ENCODE measurements around the gene GLYAT. TPM values are rescaled to one million over a fixed set of nuclear protein-coding genes. Genes with fewer than 3 reads are reported as not detected.

Gene GLYAT
- polyA plus RNA-seq, 1 donor from 2014 or later = not detected

- TF ChIP-seq TAF1 (IDR thresholded peaks at IDR 0.05; ENCODE audit: low read depth) (no peak), SMC3 (conservative IDR thresholded peaks at IDR 0.05; ENCODE audit: poor library complexity) (no peak), MXI1 (conservative IDR thresholded peaks at IDR 0.05; ENCODE audit: poor library complexity, severe bottlenecking) (no peak), RAD21 (conservative IDR thresholded peaks at IDR 0.05) (no peak), EP300 (conservative IDR thresholded peaks at IDR 0.05; ENCODE audit: poor library complexity, severe bottlenecking) (no peak), CTCF (IDR thresholded peaks at IDR 0.05; ENCODE audit: poor library complexity, severe bottlenecking) (no peak), REST (IDR thresholded peaks at IDR 0.05; ENCODE audit: borderline replicate concordance) (no peak), EZH2 (IDR thresholded peaks at IDR 0.05; ENCODE audit: borderline replicate concordance, insufficient read depth, low read length, poor library complexity, severe bottlenecking) (no peak)
- no peaks in the 10 kb centered on the region for H3F3A ChIP-seq (ENCODE audit: insufficient read depth, low read length, poor library complexity, severe bottlenecking)
- H3K79me2 ChIP-seq (replicated peaks; ENCODE audit: insufficient read depth, low read length) = no peaks in the 10 kb centered on the region
- H3K4me3 ChIP-seq (ENCODE audit: low read length) = no peak overlapping the region
- no peaks in the 10 kb centered on the region for H3K27me3 ChIP-seq (ENCODE audit: insufficient read depth, low read depth, low read length)
- H3K4me2 ChIP-seq (ENCODE audit: low read length) = no peak overlapping the region
- H4K20me1 ChIP-seq (ENCODE audit: insufficient read depth) = no peaks in the 10 kb centered on the region
- H3K9ac ChIP-seq (ENCODE audit: low read length) = no peak overlapping the region
- no peaks in the 10 kb centered on the region for H3K36me3 ChIP-seq (ENCODE audit: insufficient read depth, low read length)
- H3K27ac ChIP-seq (ENCODE audit: low read length) = no peak overlapping the region
- no peaks in the 10 kb centered on the region for H3K9me3 ChIP-seq (ENCODE audit: low read length)
- H2AFZ ChIP-seq (ENCODE audit: low read depth, low read length) = no peak overlapping the region
- H3K9me2 ChIP-seq (ENCODE audit: insufficient read depth, low read length) = no peaks in the 10 kb centered on the region
Observed at GRCh38 chr11:58727415-58727797, 4.3 kb downstream of the GLYAT start.

GRCh38 chr11:58726737-58727414, 4.9 kb downstream of the GLYAT start:
- Histone ChIP-seq H3K9ac (ENCODE audit: low read length) (no peak overlapping the region), H3K9me3 (ENCODE audit: low read length) (no peaks in the 10 kb centered on the region)
- no peak for TF ChIP-seq EP300 (conservative IDR thresholded peaks at IDR 0.05; ENCODE audit: poor library complexity, severe bottlenecking)
- no peak for TF ChIP-seq POLR2AphosphoS5 (IDR thresholded peaks at IDR 0.05)
- no peak for TF ChIP-seq CTCF (IDR thresholded peaks at IDR 0.05; ENCODE audit: poor library complexity, severe bottlenecking)
- TF ChIP-seq EZH2 (IDR thresholded peaks at IDR 0.05; ENCODE audit: borderline replicate concordance, insufficient read depth, low read length, poor library complexity, severe bottlenecking) = no peak
- no peak for TF ChIP-seq TAF1 (IDR thresholded peaks at IDR 0.05; ENCODE audit: low read depth)
- TF ChIP-seq MXI1 (conservative IDR thresholded peaks at IDR 0.05; ENCODE audit: poor library complexity, severe bottlenecking) = no peak
- no peak for TF ChIP-seq REST (IDR thresholded peaks at IDR 0.05; ENCODE audit: borderline replicate concordance)
- TF ChIP-seq RAD21 (conservative IDR thresholded peaks at IDR 0.05) = no peak

More at GRCh38 chr11:58726737-58727414, 4.9 kb downstream of the GLYAT start:
- H3K27ac ChIP-seq (ENCODE audit: low read length) = no peak overlapping the region
- H3K4me2 ChIP-seq (ENCODE audit: low read length) = no peak overlapping the region
- H3K27me3 ChIP-seq (ENCODE audit: insufficient read depth, low read depth, low read length) = no peaks in the 10 kb centered on the region
- H3F3A ChIP-seq (ENCODE audit: insufficient read depth, low read length, poor library complexity, severe bottlenecking) = no peaks in the 10 kb centered on the region
- H4K20me1 ChIP-seq (ENCODE audit: insufficient read depth) = no peaks in the 10 kb centered on the region
- no peak overlapping the region for H2AFZ ChIP-seq (ENCODE audit: low read depth, low read length)
- no peak overlapping the region for H3K4me3 ChIP-seq (ENCODE audit: low read length)
- no peaks in the 10 kb centered on the region for H3K9me2 ChIP-seq (ENCODE audit: insufficient read depth, low read length)
- H3K36me3 ChIP-seq (ENCODE audit: insufficient read depth, low read length) = no peaks in the 10 kb centered on the region
- H3K79me2 ChIP-seq (replicated peaks; ENCODE audit: insufficient read depth, low read length) = no peaks in the 10 kb centered on the region
